Thymus (tissue), 11 donors: ENCODE data around the gene NF1. TPM values are rescaled to one million over a fixed set of nuclear protein-coding genes. Genes with fewer than 3 reads are reported as not detected.
A peak's percentile ranks its signal among the peaks of the same experiment; 100 is the strongest.
"Not testable (repeated sequence)": the region's sequence is repeated elsewhere in the genome, so short reads cannot be mapped to it uniquely, and the experiment has no call there.

Source experiments
- DNase-seq, 9 donors: peaks; one replicate each; pipeline ENCODE4 v3.0.0-alpha.2; 2013; ENCODE audit warnings: low spot score in 9 of 9, low read depth in 6 of 9, missing footprints in 1 of 9
- H3K27ac ChIP-seq, 2 donors: one replicate each; pipeline ENCODE4 v1.5.1; 2013; ENCODE audit warnings: control low read depth in 1 of 2, low read depth in 1 of 2, low read length in 1 of 2, mild to moderate bottlenecking in 1 of 2, moderate library complexity in 1 of 2
- H3K27me3 ChIP-seq, 2 donors: one replicate each; pipeline ENCODE4 v1.5.1; 2013; ENCODE audit warnings: low read length in 1 of 2; ENCODE audit not compliant: control insufficient read depth in 2 of 2, insufficient read depth in 1 of 2
- H3K36me3 ChIP-seq, 2 donors: one replicate each; pipeline ENCODE4 v1.5.1; 2013; ENCODE audit warnings: low read length in 1 of 2, mild to moderate bottlenecking in 1 of 2, moderate library complexity in 1 of 2; ENCODE audit not compliant: control insufficient read depth in 2 of 2, insufficient read depth in 2 of 2
- H3K4me1 ChIP-seq, 2 donors: one replicate each; pipeline ENCODE4 v1.5.1; 2013; ENCODE audit warnings: low read length in 2 of 2; ENCODE audit not compliant: control insufficient read depth in 2 of 2, insufficient read depth in 2 of 2
- H3K4me3 ChIP-seq, 2 donors: one replicate each; pipeline ENCODE4 v1.5.1; 2013; ENCODE audit warnings: low read length in 2 of 2, control low read depth in 1 of 2, mild to moderate bottlenecking in 1 of 2
- H3K9me3 ChIP-seq, 2 donors: one replicate each; pipeline ENCODE4 v1.5.1; 2013; ENCODE audit warnings: low read length in 1 of 2, mild to moderate bottlenecking in 1 of 2; ENCODE audit not compliant: control insufficient read depth in 2 of 2, insufficient read depth in 1 of 2
- WGBS: extraction: QIAGEN DNeasy Blood & Tissue Kit; methylation state at CpG from one replicate; pipeline ENCODE4 v1.1.7; 2013; 5-methylcytosine and 5-hydroxymethylcytosine counted together
- polyA plus RNA-seq: library from polyadenylated mRNA; stranded (reverse); fragments of 200-250 nt; gene quantifications from one replicate; pipeline ENCODE4 v1.2.3, GENCODE V29; 2013
- total RNA-seq: library from RNA; stranded (reverse); fragments of 120-200 nt; gene quantifications from one replicate; pipeline ENCODE4 v1.2.4, GENCODE V29; 2013
- donor health status: healthy.

Gene NF1
- total and polyA plus RNA-seq, 2 donors = 10.3 to 16.6 TPM

DNA sequence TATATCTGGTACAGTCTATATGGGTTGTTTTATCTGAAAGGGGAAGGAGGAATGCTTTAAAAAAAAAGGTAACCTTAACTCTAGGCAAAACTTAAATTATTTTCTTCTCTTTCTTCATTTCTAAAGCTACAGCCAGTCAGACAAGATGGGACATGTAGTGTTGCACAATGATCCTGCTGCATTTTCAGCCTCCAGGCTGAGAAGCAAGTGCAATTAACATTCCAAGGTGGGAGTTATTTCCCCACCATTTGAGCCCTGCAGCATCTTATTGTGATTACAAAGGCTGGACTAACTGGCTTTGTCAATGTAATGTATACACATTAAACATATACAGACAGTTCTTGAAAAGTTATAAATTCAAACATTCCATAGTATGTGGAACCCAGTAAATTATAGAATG lies 22.6 kb upstream of the NF1 start:
- no peak overlapping the region for H3K4me3 ChIP-seq
- no peaks in the 10 kb centered on the region for H3K27me3 ChIP-seq
- DNase-seq = peak in 1 of 9 donors; percentile 23
- no peaks in the 10 kb centered on the region for H3K4me1 ChIP-seq
- H3K36me3 ChIP-seq = no peaks in the 10 kb centered on the region
- H3K9me3 ChIP-seq = no peaks in the 10 kb centered on the region
- H3K27ac ChIP-seq = no peak overlapping the region

DNA sequence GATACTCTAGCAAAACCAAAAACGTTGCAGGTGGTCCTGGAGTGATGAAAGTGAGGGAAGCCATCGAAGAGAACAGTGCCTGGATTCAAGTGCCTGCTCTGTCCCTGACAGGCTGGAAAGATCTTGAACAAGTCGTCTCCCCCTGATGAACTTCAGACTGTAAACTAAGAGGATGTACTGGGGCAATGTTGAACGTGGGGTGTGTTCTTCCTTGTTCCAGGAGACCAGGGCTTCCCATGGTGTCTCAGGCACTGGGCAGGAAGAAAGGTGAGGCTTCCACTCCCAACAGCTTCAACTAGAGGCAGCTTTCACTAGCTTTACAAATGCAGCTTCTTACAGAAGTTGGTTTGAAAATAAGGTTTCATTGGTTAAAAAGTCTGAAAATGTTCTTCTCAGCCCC lies 21.4 kb upstream of the NF1 start:
- no peak overlapping the region for H3K4me3 ChIP-seq
- H3K9me3 ChIP-seq = no peaks in the 10 kb centered on the region
- peaks cover 0 to 5% of the 10 kb centered on the region in 2 donors for H3K4me1 ChIP-seq
- H3K27ac ChIP-seq = no peak overlapping the region
- DNase-seq = no peak
- H3K27me3 ChIP-seq = no peaks in the 10 kb centered on the region
- no peaks in the 10 kb centered on the region for H3K36me3 ChIP-seq
- WGBS = 87% methylated on average over 4 of the region's 4 CpGs

DNA sequence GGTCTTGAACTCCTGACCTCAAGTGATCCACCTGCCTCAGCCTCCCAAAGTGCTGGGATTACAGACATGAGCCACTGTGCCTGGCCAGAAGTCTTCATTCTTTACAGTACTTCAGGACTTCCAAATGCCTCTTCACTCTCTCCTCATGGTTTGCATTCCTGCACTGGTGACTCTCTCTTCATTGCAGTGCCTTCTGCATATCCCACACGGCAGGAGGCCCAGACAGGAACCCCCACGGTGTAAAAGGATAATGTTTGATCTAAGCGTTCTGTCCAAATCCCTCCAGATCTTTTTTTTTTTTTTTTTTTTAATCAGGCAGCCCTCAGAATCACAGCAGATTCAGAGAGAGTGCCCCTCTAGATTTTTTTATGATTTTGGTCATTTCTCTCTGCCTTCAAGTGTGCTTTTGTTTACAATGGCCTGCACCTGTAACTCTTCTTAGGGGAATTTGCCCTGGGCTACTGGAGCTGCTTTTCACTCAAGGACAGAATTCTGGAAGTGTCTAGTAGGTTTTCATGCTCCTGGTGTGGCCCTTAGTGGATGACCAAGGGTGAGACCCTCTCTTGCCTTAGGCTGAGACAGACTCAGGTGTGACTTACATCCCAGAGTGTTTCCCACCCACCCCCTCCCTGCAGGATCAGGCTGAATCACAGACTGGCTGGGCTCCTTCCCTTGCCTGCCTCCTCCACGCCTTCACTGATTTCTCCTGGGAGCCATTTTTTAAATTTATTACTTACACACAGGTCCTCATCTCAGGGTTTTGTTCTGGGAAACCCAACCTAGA lies 19.8 kb upstream of the NF1 start:
- no peak for DNase-seq
- Histone ChIP-seq H3K9me3 (no peaks in the 10 kb centered on the region), H3K27me3 (no peaks in the 10 kb centered on the region), H3K4me3 (no peak overlapping the region), H3K27ac (no peak overlapping the region), H3K4me1 (peaks cover 0 to 9% of the 10 kb centered on the region in 2 donors), H3K36me3 (no peaks in the 10 kb centered on the region)
- 89% methylated on average over 4 of the region's 4 CpGs for WGBS

DNA sequence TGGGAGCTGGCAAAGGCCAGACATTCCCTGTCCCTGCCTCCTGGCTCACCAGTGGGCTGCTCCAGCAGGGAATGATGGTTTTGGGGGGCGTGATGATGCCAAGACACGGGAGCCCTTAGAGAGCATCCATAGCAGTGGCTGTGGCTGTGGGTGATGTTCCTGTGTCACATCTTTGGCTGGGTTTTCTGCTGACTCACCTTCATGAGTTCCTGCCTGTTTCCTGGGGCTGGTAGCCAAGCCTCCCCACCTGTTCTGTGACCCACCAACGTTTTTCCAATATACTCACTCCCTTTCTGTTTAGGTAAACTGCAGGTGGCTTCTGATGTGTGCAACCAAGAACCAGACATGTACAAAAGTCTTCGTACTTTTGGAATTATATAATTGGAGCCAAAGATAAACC lies 16.5 kb upstream of the NF1 start:
- Histone ChIP-seq H3K9me3 (no peaks in the 10 kb centered on the region), H3K4me3 (no peak overlapping the region), H3K4me1 (peaks cover 0 to 9% of the 10 kb centered on the region in 2 donors), H3K27ac (peak overlapping the region in 1 of 2 donors; percentile 40), H3K36me3 (no peaks in the 10 kb centered on the region), H3K27me3 (no peaks in the 10 kb centered on the region)
- WGBS = 6% methylated on average over 4 of the region's 4 CpGs
- DNase-seq = peak in 1 of 9 donors; percentile 33

DNA sequence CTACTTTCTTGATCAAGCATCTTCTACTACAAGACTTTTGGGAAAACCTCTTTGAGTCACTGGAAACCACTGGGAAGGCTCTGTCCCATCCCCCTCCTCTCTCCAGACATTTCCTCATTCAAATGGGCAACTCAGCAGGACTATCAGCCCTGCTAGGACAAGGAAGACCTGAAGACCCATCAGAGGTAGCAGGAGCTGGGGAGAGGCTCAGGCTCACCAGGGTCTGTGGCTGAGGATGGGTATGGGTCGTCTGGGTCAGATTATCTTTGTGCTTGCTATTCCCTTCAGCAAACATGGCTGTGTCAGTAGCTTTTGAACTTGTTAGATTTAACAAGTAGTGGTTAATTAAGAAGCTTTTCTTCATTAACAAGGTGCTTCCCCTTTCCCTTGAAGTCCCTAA lies 15.0 kb upstream of the NF1 start:
- Histone ChIP-seq H3K4me1 (peaks cover 0 to 9% of the 10 kb centered on the region in 2 donors), H3K36me3 (no peaks in the 10 kb centered on the region), H3K27me3 (no peaks in the 10 kb centered on the region), H3K4me3 (no peak overlapping the region), H3K9me3 (no peaks in the 10 kb centered on the region), H3K27ac (no peak overlapping the region)
- WGBS = 83% methylated on average over 1 of the region's 1 CpG
- no peak for DNase-seq

DNA sequence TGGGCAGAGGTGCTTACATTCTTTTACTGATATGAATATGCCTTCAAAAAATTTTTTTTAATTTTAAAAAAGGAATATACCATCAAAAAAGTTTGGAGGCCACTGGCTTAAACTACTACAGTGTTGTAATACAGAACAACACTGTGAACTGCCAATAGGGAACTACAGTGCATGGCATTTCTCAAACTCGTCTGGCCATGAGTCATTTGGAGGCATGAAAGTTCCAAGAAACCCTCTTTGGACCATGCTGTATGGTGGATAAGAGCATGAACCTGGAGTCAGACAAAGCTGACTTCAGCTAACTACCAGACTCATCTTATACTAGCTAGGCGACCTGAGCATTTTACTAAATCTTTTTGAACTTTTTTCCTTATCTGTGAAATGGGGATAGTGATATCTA lies 9.2 kb upstream of the NF1 start:
- Histone ChIP-seq H3K36me3 (no peaks in the 10 kb centered on the region), H3K9me3 (no peaks in the 10 kb centered on the region), H3K4me1 (peaks cover 0 to 2% of the 10 kb centered on the region in 2 donors), H3K27ac (no peak overlapping the region), H3K4me3 (no peak overlapping the region), H3K27me3 (no peaks in the 10 kb centered on the region)
- no peak for DNase-seq
- 95% methylated on average over 2 of the region's 2 CpGs for WGBS

DNA sequence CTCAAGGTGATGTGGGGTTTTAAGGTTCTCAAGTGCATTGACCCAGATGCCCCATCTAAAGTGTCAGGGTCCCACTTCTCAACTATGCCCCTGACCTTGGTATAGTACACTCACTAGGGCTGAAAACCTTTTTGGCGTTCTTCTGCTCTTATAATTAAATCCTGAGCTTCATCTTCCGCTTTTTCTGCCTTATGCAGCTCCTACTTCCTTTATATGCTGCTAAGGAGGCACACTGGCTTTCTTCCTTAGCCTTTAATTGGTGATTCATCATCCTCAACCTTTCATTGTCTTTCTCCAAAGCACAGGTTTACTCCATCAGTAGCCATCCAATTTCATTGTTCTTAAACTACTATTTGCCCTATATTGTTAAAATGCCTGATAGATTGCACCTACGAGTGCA lies 5.3 kb upstream of the NF1 start:
- 97% methylated on average over 3 of the region's 3 CpGs for WGBS
- no peak overlapping the region for H3K4me3 ChIP-seq

DNA sequence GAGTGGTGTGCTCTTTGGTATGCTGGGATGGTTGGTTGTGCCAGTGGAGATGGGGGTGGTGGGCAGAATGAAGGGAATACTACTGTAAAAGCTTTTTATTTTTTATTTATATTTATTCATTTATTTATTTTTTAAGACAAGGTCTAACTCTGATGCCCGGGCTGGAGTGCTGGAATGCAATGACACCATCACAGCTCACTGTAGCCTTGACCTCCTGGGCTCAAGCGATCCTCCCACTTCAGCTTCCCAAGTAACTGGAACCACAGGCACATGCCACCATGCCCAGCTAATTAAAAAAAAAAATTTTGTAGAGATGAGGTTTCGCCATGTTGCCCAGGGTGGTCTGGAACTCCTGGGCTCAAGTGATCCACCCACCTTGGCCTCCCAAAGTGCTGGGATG lies 4.1 kb upstream of the NF1 start:
- not testable (repeated sequence) for H3K36me3 ChIP-seq, H3K27me3 ChIP-seq, DNase-seq, H3K9me3 ChIP-seq, H3K4me3 ChIP-seq, H3K27ac ChIP-seq
- H3K4me1 ChIP-seq = peaks cover 7 to 11% of the 10 kb centered on the region in 2 donors
- 97% methylated on average over 3 of the region's 3 CpGs for WGBS

More for the DNA sequence above, 5.3 kb upstream of the NF1 start:
- DNase-seq = no peak
- H3K4me1 ChIP-seq = peaks cover 7 to 8% of the 10 kb centered on the region in 2 donors
- H3K36me3 ChIP-seq = no peaks in the 10 kb centered on the region
- no peaks in the 10 kb centered on the region for H3K9me3 ChIP-seq
- H3K27me3 ChIP-seq = no peaks in the 10 kb centered on the region
- no peak overlapping the region for H3K27ac ChIP-seq

DNA sequence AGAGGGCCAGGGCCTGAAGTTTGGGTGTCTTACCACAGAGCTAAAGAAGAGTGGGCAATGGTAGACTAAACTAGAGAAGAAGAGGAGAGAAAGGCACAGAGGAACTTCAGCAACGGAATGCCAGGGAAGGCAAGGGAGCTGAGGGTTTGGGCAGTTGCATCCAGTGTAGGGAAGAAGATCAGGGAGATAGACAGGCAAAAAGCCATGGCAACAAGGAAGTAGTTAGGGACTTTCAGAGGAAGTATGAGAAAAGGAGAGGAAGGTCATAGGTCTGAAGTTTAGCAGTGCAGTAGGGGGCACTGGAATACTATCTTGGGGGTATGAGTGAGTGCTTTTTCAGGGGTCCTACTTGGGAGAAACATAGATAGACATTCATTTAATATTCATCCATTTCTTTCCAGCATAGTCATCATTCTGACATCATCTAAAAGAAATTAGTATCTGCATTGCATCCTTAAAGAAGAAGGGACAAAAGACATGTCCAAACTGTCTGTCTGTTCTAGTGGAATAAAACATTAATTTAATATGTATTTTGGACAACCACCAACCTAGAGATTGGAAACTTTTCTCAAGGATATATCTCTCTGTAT lies 2.2 kb upstream of the NF1 start:
- H3K27me3 ChIP-seq = no peaks in the 10 kb centered on the region
- 97% methylated on average over 1 of the region's 1 CpG for WGBS

More for the DNA sequence above, 2.2 kb upstream of the NF1 start:
- Histone ChIP-seq H3K27ac (no peak overlapping the region), H3K4me1 (peaks cover 7 to 19% of the 10 kb centered on the region in 2 donors), H3K4me3 (no peak overlapping the region), H3K36me3 (no peaks in the 10 kb centered on the region), H3K9me3 (no peaks in the 10 kb centered on the region)
- no peak for DNase-seq
